Measurements from ENCODE around the gene HGF.
A peak's percentile ranks its signal among the peaks of the same experiment; 100 is the strongest.

- no peak for TF ChIP-seq ZFP3 (CRISPR knock-in tag; IDR thresholded peaks at IDR 0.05)
- peak; percentile 38; the same call in 1 of the 2 replicates for TF ChIP-seq ISL1 (CRISPR knock-in tag; IDR thresholded peaks at IDR 0.05)
- TF ChIP-seq ZNF70 (CRISPR knock-in tag; IDR thresholded peaks at IDR 0.05) = no peak
- TF ChIP-seq ZFP30 (CRISPR knock-in tag; IDR thresholded peaks at IDR 0.05) = no peak
- TF ChIP-seq RARB (CRISPR knock-in tag; IDR thresholded peaks at IDR 0.05) = no peak
- no peak for TF ChIP-seq OSR1 (CRISPR knock-in tag; IDR thresholded peaks at IDR 0.05)
Observed at GRCh38 chr7:81665236-81665635, 104.6 kb downstream of the HGF start.

All from SK-N-SH treated with all-trans-retinoic acid at 6 μM for 48 hours (cell line).